ENCODE results near the gene MVB12B.
A peak's percentile ranks its signal among the peaks of the same experiment; 100 is the strongest.

MVB12B gene

DNA sequence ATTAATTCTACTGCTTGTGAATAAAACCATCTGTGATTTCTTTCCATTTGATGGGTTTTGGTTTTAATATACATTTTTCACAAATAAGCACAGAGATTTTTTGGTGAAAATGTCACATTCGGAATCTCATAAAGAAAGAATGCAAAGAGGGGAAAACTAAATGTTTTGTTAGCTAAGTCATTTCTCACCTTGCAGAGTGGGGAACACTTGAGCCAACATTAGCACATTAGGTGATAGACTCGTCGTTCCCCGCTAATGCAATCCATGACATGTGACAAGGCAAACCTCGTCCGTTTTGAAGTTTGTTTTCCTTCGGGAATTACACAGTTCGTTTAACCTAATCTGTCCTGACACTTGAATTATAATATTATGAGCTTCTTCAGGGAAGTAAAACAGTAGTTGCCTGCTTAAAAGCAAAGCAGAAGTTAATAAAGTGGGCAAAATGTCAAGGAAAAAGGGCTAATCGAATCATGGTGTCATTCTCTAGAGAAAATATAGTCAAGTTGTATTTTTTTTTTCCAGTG is 191.3 kb downstream of the MVB12B start:
- Mint-ChIP-seq H3K4me3 (no peak overlapping the region), H3K4me1 (peaks cover 59% of the 10 kb centered on the region), H3K36me3 (ENCODE audit: low read depth) (no peaks in the 10 kb centered on the region), H3K9me3 (no peaks in the 10 kb centered on the region), H3K27ac (peak overlapping the region in 1 of 3 experiments; percentile 21), H3K27me3 (ENCODE audit: low read depth) (peaks cover 91% of the 10 kb centered on the region)
- TF ChIP-seq, protein P1, sequence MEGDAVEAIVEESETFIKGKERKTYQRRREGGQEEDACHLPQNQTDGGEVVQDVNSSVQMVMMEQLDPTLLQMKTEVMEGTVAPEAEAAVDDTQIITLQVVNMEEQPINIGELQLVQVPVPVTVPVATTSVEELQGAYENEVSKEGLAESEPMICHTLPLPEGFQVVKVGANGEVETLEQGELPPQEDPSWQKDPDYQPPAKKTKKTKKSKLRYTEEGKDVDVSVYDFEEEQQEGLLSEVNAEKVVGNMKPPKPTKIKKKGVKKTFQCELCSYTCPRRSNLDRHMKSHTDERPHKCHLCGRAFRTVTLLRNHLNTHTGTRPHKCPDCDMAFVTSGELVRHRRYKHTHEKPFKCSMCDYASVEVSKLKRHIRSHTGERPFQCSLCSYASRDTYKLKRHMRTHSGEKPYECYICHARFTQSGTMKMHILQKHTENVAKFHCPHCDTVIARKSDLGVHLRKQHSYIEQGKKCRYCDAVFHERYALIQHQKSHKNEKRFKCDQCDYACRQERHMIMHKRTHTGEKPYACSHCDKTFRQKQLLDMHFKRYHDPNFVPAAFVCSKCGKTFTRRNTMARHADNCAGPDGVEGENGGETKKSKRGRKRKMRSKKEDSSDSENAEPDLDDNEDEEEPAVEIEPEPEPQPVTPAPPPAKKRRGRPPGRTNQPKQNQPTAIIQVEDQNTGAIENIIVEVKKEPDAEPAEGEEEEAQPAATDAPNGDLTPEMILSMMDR (IDR thresholded peaks at IDR 0.05; ENCODE audit: unreplicated experiment in 3 of 3), result no peak

DNA sequence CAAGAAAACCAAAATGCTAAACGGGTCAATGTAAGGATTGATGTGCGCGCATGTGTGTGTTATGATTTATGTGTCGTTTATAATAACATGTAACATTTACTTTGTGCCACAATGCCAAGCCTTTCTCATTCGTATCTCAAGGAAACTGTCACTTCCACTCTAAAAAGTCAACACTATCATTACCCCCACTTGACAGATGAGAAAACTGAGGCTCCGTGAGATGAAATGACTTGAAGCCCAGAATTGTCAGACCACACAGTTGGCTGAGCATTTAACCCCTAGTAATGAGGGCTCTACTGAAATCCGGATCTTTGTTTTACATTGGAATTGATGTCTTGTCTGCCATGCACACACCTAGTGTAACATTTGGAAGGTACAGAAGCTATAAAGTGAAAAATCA is 192.1 kb downstream of the MVB12B start:
- H3K27me3 Mint-ChIP-seq (ENCODE audit: low read depth), result peaks cover 91% of the 10 kb centered on the region
- H3K4me1 Mint-ChIP-seq, result peaks cover 68% of the 10 kb centered on the region
- TF ChIP-seq, protein P1 (IDR thresholded peaks at IDR 0.05; ENCODE audit: unreplicated experiment in 3 of 3), result no peak
- peak overlapping the region in 1 of 3 experiments; percentile 30 for H3K4me3 Mint-ChIP-seq
- H3K9me3 Mint-ChIP-seq, result no peaks in the 10 kb centered on the region
- no peaks in the 10 kb centered on the region for H3K36me3 Mint-ChIP-seq (ENCODE audit: low read depth)
- H3K27ac Mint-ChIP-seq, result no peak overlapping the region

DNA sequence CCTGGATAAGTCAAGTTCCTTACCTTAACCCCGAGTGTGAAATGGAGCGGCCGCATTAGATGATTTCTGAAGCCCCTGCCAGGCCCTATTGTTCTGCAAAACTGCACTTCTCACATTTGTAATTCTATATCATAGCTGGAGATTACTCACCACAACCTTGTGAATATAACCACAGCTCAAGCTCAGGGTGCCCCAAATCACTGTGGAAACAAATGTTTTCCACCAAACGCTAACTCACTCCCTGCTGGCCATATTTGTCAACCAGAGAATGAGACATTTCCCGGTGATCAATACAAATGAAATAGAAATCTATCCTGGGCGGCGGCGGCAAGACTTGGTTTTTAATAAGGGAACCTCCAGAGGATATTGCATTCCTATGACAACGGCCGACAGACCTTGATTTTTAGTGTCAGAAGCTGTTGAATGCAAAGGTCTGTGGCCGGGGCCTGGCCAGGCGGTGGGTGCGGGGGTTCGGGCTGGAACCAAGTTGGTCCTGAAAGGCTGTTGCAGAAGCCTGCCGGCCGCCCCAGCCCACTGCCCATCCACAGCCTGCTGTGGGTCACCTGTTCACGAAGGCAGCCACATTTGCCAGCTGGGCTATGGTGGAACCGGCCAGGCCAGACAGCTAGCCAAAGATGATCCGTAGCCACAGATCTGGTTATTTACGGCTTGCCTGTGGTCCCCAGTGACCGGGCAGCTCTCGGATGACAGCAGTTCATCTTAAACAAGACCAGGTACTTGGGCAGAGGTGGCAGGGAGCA is 193.2 kb downstream of the MVB12B start:
- Mint-ChIP-seq H3K27ac (no peak overlapping the region), H3K36me3 (ENCODE audit: low read depth) (no peaks in the 10 kb centered on the region), H3K4me1 (peaks cover 73% of the 10 kb centered on the region), H3K9me3 (no peaks in the 10 kb centered on the region), H3K27me3 (ENCODE audit: low read depth) (peaks cover 98% of the 10 kb centered on the region), H3K4me3 (peak overlapping the region in 1 of 3 experiments; percentile 35)
- TF ChIP-seq, protein P1 (IDR thresholded peaks at IDR 0.05; ENCODE audit: unreplicated experiment in 3 of 3), result no peak

DNA sequence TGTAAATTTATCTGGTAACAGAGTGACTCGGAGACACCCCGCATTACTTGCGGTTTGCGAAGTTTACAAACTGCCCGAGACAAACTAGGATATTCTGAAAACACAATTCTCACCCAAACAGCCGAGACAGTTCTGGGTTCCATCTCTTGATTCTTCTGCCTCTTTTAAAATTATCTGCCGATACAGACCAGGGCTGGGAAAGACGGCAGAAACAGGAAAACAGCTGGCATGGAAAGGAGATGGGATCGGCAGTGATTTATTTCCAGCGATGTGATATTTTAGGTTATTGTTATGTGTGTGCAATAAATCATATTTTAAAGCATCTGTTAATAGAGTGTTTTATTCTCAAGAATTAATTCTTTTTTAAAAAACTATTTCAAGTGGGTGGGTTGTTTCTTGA is 193.8 kb downstream of the MVB12B start:
- peaks cover 98% of the 10 kb centered on the region for H3K27me3 Mint-ChIP-seq (ENCODE audit: low read depth)
- TF ChIP-seq, protein P1 (IDR thresholded peaks at IDR 0.05; ENCODE audit: unreplicated experiment in 3 of 3), result no peak
- H3K36me3 Mint-ChIP-seq (ENCODE audit: low read depth), result no peaks in the 10 kb centered on the region
- no peaks in the 10 kb centered on the region for H3K9me3 Mint-ChIP-seq
- peaks cover 68% of the 10 kb centered on the region for H3K4me1 Mint-ChIP-seq
- H3K27ac Mint-ChIP-seq, result no peak overlapping the region
- peak overlapping the region in 1 of 3 experiments; percentile 23 for H3K4me3 Mint-ChIP-seq

DNA sequence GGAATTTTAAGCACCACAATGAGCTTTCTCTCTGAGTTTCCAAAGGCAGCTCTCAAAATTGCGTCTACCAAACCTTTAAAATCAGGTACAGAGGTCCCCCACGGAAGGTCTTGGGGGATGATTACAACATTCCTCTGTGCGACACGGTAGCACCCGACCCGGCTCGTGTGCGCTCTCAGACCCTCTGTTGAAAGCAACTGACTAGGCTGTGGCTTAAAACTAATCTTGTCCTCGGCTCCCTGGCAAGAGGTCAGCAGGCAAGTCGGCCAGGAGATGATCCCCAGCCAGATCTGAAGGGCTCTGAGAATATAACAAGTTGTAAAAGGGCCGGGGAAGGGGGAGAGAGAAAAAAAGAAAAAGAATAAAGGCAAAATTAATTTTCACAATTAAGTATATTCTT is 194.5 kb downstream of the MVB12B start:
- TF ChIP-seq, protein P1 (IDR thresholded peaks at IDR 0.05; ENCODE audit: unreplicated experiment in 3 of 3), result no peak
- H3K27ac Mint-ChIP-seq, result no peak overlapping the region
- H3K4me1 Mint-ChIP-seq, result peaks cover 65% of the 10 kb centered on the region
- H3K9me3 Mint-ChIP-seq, result no peaks in the 10 kb centered on the region
- no peaks in the 10 kb centered on the region for H3K36me3 Mint-ChIP-seq (ENCODE audit: low read depth)
- H3K4me3 Mint-ChIP-seq, result peak overlapping the region in 1 of 3 experiments; percentile 10
- peaks cover 98% of the 10 kb centered on the region for H3K27me3 Mint-ChIP-seq (ENCODE audit: low read depth)

DNA sequence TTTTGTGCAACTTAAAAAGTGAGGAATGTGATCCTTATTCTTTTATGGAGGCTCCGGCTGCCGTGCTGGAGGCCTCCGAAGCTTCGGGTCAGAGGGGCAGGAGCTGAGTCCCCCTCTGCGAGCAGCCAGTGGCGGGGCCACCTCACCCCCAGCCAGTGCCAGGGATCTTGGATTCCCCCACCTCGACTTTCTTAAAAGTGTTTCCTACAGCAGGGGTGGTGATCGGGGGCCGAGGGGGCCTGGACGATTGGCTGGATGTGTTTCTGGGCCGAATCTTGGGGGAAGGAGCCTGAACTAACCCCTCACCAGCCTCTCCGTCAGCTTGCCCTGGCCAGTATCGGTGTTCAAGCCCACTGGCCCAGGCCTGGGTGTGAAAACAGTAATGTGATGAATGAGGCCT is 194.9 kb downstream of the MVB12B start:
- H3K27ac Mint-ChIP-seq, result no peak overlapping the region

More for the DNA sequence above, 194.9 kb downstream of the MVB12B start:
- Mint-ChIP-seq H3K27me3 (ENCODE audit: low read depth) (peaks cover 98% of the 10 kb centered on the region), H3K4me1 (peaks cover 62% of the 10 kb centered on the region), H3K36me3 (ENCODE audit: low read depth) (no peaks in the 10 kb centered on the region), H3K4me3 (no peak overlapping the region), H3K9me3 (no peaks in the 10 kb centered on the region)
- TF ChIP-seq, protein P1 (IDR thresholded peaks at IDR 0.05; ENCODE audit: unreplicated experiment in 3 of 3), result no peak

Measured in nephron (organoid).